ENCODE data around the gene SPTB.
"Not testable (repeated sequence)": the region's sequence is repeated elsewhere in the genome, so short reads cannot be mapped to it uniquely, and the experiment has no call there.

SPTB gene

GRCh38 chr14:64816221-64816783 lies 63.4 kb downstream of the SPTB start:
- in situ Hi-C loops (cut with HindIII; ENCODE audit: low pct_unique_long_range_greater_than_20kb, low sequenced_read_pairs), result no loop called here
- no peak for TF ChIP-seq JUND (IDR thresholded peaks at IDR 0.05; ENCODE audit: low read depth)
- no peak for DNase-seq (ENCODE audit: low read depth in 1 of 2, low spot score in 1 of 2)

GRCh38 chr14:64815257-64815656 lies 64.5 kb downstream of the SPTB start:
- in situ Hi-C loops (cut with HindIII; ENCODE audit: low pct_unique_long_range_greater_than_20kb, low sequenced_read_pairs), result no loop called here
- DNase-seq (ENCODE audit: low read depth in 1 of 2, low spot score in 1 of 2), result no peak
- TF ChIP-seq JUND (IDR thresholded peaks at IDR 0.05; ENCODE audit: low read depth), result no peak

GRCh38 chr14:64812412-64812811 lies 67.3 kb downstream of the SPTB start:
- peak; percentile 35 to 60 for DNase-seq (ENCODE audit: low read depth in 1 of 2, low spot score in 1 of 2)
- TF ChIP-seq JUND (IDR thresholded peaks at IDR 0.05; ENCODE audit: low read depth), result no peak
- in situ Hi-C loops (cut with HindIII; ENCODE audit: low pct_unique_long_range_greater_than_20kb, low sequenced_read_pairs), result no loop called here

GRCh38 chr14:64811676-64812075 lies 68.0 kb downstream of the SPTB start:
- no peak for DNase-seq (ENCODE audit: low read depth in 1 of 2, low spot score in 1 of 2)
- no peak for TF ChIP-seq JUND (IDR thresholded peaks at IDR 0.05; ENCODE audit: low read depth)
- in situ Hi-C loops (cut with HindIII; ENCODE audit: low pct_unique_long_range_greater_than_20kb, low sequenced_read_pairs), result no loop called here

- TF ChIP-seq JUND (IDR thresholded peaks at IDR 0.05; ENCODE audit: low read depth), result no peak
- in situ Hi-C loops (cut with HindIII; ENCODE audit: low pct_unique_long_range_greater_than_20kb, low sequenced_read_pairs), result no loop called here
- DNase-seq (ENCODE audit: low read depth in 1 of 2, low spot score in 1 of 2), result no peak
Measured at GRCh38 chr14:64808449-64808848, 71.3 kb downstream of the SPTB start.

- TF ChIP-seq JUND (IDR thresholded peaks at IDR 0.05; ENCODE audit: low read depth), result no peak
- in situ Hi-C loops (cut with HindIII; ENCODE audit: low pct_unique_long_range_greater_than_20kb, low sequenced_read_pairs), result no loop called here
Measured at GRCh38 chr14:64807551-64807950, 72.2 kb downstream of the SPTB start.

GRCh38 chr14:64806862-64807495 lies 72.7 kb downstream of the SPTB start:
- TF ChIP-seq JUND (IDR thresholded peaks at IDR 0.05; ENCODE audit: low read depth), result no peak
- no peak for DNase-seq (ENCODE audit: low read depth in 1 of 2, low spot score in 1 of 2)
- in situ Hi-C loops (cut with HindIII; ENCODE audit: low pct_unique_long_range_greater_than_20kb, low sequenced_read_pairs), result no loop called here

More at GRCh38 chr14:64807551-64807950, 72.2 kb downstream of the SPTB start:
- DNase-seq (ENCODE audit: low read depth in 1 of 2, low spot score in 1 of 2), result no peak

GRCh38 chr14:64806202-64806861 lies 73.4 kb downstream of the SPTB start:
- DNase-seq (ENCODE audit: low read depth in 1 of 2, low spot score in 1 of 2), result peak in 1 of 2 experiments; percentile 12
- TF ChIP-seq JUND (IDR thresholded peaks at IDR 0.05; ENCODE audit: low read depth), result no peak
- in situ Hi-C loops (cut with HindIII; ENCODE audit: low pct_unique_long_range_greater_than_20kb, low sequenced_read_pairs), result no loop called here

- DNase-seq (ENCODE audit: low read depth in 1 of 2, low spot score in 1 of 2); in situ Hi-C loops (cut with HindIII; ENCODE audit: low pct_unique_long_range_greater_than_20kb, low sequenced_read_pairs): not testable (repeated sequence)
Measured at GRCh38 chr14:64805646-64806045, 74.1 kb downstream of the SPTB start.

- no peak for DNase-seq (ENCODE audit: low read depth in 1 of 2, low spot score in 1 of 2)
- TF ChIP-seq JUND (IDR thresholded peaks at IDR 0.05; ENCODE audit: low read depth), result no peak
- in situ Hi-C loops (cut with HindIII; ENCODE audit: low pct_unique_long_range_greater_than_20kb, low sequenced_read_pairs), result no loop called here
Measured at GRCh38 chr14:64804754-64805260, 74.9 kb downstream of the SPTB start.

- in situ Hi-C loops (cut with HindIII; ENCODE audit: low pct_unique_long_range_greater_than_20kb, low sequenced_read_pairs), result no loop called here
- TF ChIP-seq JUND (IDR thresholded peaks at IDR 0.05; ENCODE audit: low read depth), result no peak
- peak in 1 of 2 experiments; percentile 29 for DNase-seq (ENCODE audit: low read depth in 1 of 2, low spot score in 1 of 2)
Measured at GRCh38 chr14:64801800-64802199, 77.9 kb downstream of the SPTB start.

- no peak for TF ChIP-seq JUND (IDR thresholded peaks at IDR 0.05; ENCODE audit: low read depth)
- in situ Hi-C loops (cut with HindIII; ENCODE audit: low pct_unique_long_range_greater_than_20kb, low sequenced_read_pairs), result no loop called here
- DNase-seq (ENCODE audit: low read depth in 1 of 2, low spot score in 1 of 2), result no peak
Measured at GRCh38 chr14:64801046-64801445, 78.7 kb downstream of the SPTB start.

GRCh38 chr14:64800000-64800399 lies 79.7 kb downstream of the SPTB start:
- in situ Hi-C loops (cut with HindIII; ENCODE audit: low pct_unique_long_range_greater_than_20kb, low sequenced_read_pairs), result no loop called here
- TF ChIP-seq JUND (IDR thresholded peaks at IDR 0.05; ENCODE audit: low read depth), result no peak
- DNase-seq (ENCODE audit: low read depth in 1 of 2, low spot score in 1 of 2), result peak; percentile 68 to 82

Measured in T47D (cell line).